AG20443 (cell line): ENCODE results near the gene SYCP3.

ENCODE experiments used
- DNase-seq: peaks from one replicate; pipeline ENCODE4 v3.0.0; 2012; ENCODE audit warnings: low spot score, mixed read lengths

The SYCP3 gene

GRCh38 chr12:101738920-101739665, at the start of gene SYCP3:
Gene SYCP3 (minus strand): TSS chr12:101739462. CDS start chr12:101737935, 1,527 bp downstream.
- no peak for DNase-seq

GRCh38 chr12:101785671-101786070, 46.4 kb upstream of the SYCP3 start:
- no peak for DNase-seq

- DNase-seq = no peak
These were observed 45.1 kb upstream of the SYCP3 start for GRCh38 chr12:101784376-101784775.

GRCh38 chr12:101783838-101784237, 44.6 kb upstream of the SYCP3 start:
- DNase-seq = no peak

GRCh38 chr12:101783150-101783549, 43.9 kb upstream of the SYCP3 start:
- no peak for DNase-seq

GRCh38 chr12:101782273-101782731, 43.0 kb upstream of the SYCP3 start:
- DNase-seq = peak; percentile 34

- DNase-seq = no peak
These were observed 42.6 kb upstream of the SYCP3 start for GRCh38 chr12:101781834-101782233.

- no peak for DNase-seq
These were observed 41.3 kb upstream of the SYCP3 start for GRCh38 chr12:101780599-101780998.

GRCh38 chr12:101779626-101780025, 40.4 kb upstream of the SYCP3 start:
- DNase-seq = no peak

GRCh38 chr12:101779200-101779599, 39.9 kb upstream of the SYCP3 start:
- no peak for DNase-seq

- DNase-seq = no peak
These were observed 38.7 kb upstream of the SYCP3 start for GRCh38 chr12:101777978-101778377.

- no peak for DNase-seq
These were observed 38.2 kb upstream of the SYCP3 start for GRCh38 chr12:101777485-101777884.

GRCh38 chr12:101775816-101776215, 36.6 kb upstream of the SYCP3 start:
- no peak for DNase-seq

GRCh38 chr12:101773650-101774162, 34.4 kb upstream of the SYCP3 start:
- peak; percentile 84 for DNase-seq

GRCh38 chr12:101772012-101772775, 32.9 kb upstream of the SYCP3 start:
- no peak for DNase-seq

- DNase-seq = no peak
These were observed 30.6 kb upstream of the SYCP3 start for GRCh38 chr12:101769865-101770264.

GRCh38 chr12:101768781-101769180, 29.5 kb upstream of the SYCP3 start:
- DNase-seq = no peak

GRCh38 chr12:101767537-101767936, 28.3 kb upstream of the SYCP3 start:
- DNase-seq = no peak

GRCh38 chr12:101764051-101764792, 25.0 kb upstream of the SYCP3 start:
- no peak for DNase-seq

GRCh38 chr12:101763246-101763931, 24.1 kb upstream of the SYCP3 start:
- DNase-seq = no peak

GRCh38 chr12:101761781-101762180, 22.5 kb upstream of the SYCP3 start:
- no peak for DNase-seq

- no peak for DNase-seq
These were observed 22.1 kb upstream of the SYCP3 start for GRCh38 chr12:101761350-101761749.
